GM12878 (cell line): ENCODE measurements around the gene PCDHB14. TPM values are rescaled to one million over a fixed set of nuclear protein-coding genes. Genes with fewer than 3 reads are reported as not detected.

Source experiments
- ATAC-seq: fragments of 200-7000 bp; cut with Tn5 transposase; 3 replicates; pipeline ENCODE4 v1.9.1; 2020; ENCODE audit warnings: mild to moderate bottlenecking, moderate library complexity
- BruUV-seq: library from RNA; stranded (reverse); fragments of 400-500 nt; replicated peaks from 2 replicates; lab custom pipeline; 2021; lab: Mats Ljungman, UMichigan
- CTCF ChIA-PET: fragments of 300-600 bp; sonication (Branson Sonifier 250); formaldehyde crosslinking; extraction: SDS; loops from one replicate; lab custom pipeline; 2021; ENCODE audit warnings: inconsistent platforms; lab: Yijun Ruan, JAX
- POLR2A ChIA-PET: fragments of 350-600 bp; formaldehyde crosslinking; extraction: SDS; loops from one replicate; lab custom pipeline; 2021; ENCODE audit warnings: inconsistent platforms; lab: Charles Lee
- RAD21 ChIA-PET: fragments of 300-600 bp; sonication (Branson Sonifier 250); formaldehyde crosslinking; loops from one replicate; lab custom pipeline; 2023; ENCODE audit warnings: antibody characterized with exemption; ENCODE audit not compliant: unreplicated experiment; lab: Charles Lee
- SMC1A ChIA-PET: fragments of 300-600 bp; sonication (Branson Sonifier 250); formaldehyde crosslinking; loops from one replicate; lab custom pipeline; 2023; ENCODE audit not compliant: unreplicated experiment, uncharacterized antibody; lab: Charles Lee
- DNase-seq: peaks from one replicate; pipeline ENCODE4 v3.0.0-alpha.2; 2011; ENCODE audit warnings: low read depth, low spot score
- FAIRE-seq: peaks from 3 replicates; lab custom pipeline; 2011; peaks lifted over from hg19 to GRCh38; lab: Jason Lieb, UNC
- H2AFZ ChIP-seq: 2 replicates; pipeline ENCODE4 v1.6.0; 2011; ENCODE audit warnings: low read depth, low read length, control low read depth; ENCODE audit not compliant: control insufficient read depth
- H3K27ac ChIP-seq: 2 replicates; pipeline ENCODE4 v1.5.1; 2011; ENCODE audit warnings: control low read depth; ENCODE audit not compliant: control insufficient read depth, insufficient read depth
- H3K27me3 ChIP-seq, 2 experiments: replicated peaks in 1 of 2; 2 replicates each; pipeline versions ENCODE4 v1.6.0 to v1.6.1; 2011; ENCODE audit warnings: low read length in 1 of 2; ENCODE audit not compliant: control insufficient read depth in 2 of 2, insufficient read depth in 2 of 2
- H3K36me3 ChIP-seq, 2 experiments: 2 replicates each; pipeline ENCODE4 v1.5.1; 2011; ENCODE audit warnings: low read length in 1 of 2; ENCODE audit not compliant: control insufficient read depth in 2 of 2, insufficient read depth in 2 of 2
- H3K4me1 ChIP-seq: 2 replicates; pipeline ENCODE4 v1.6.1; 2011; ENCODE audit warnings: mild to moderate bottlenecking, low read length, moderate library complexity, mixed read lengths; ENCODE audit not compliant: control insufficient read depth, insufficient read depth
- H3K4me2 ChIP-seq: 2 replicates; pipeline ENCODE4 v1.6.0; 2011; ENCODE audit warnings: control low read depth; ENCODE audit not compliant: control insufficient read depth, insufficient read depth
- H3K4me3 ChIP-seq: fragments of 200-600 bp; sonication (generic); 2 replicates; pipeline ENCODE4 v1.5.1; 2016
- H3K79me2 ChIP-seq: 2 replicates; pipeline ENCODE4 v1.6.0; 2011; ENCODE audit warnings: low read length; ENCODE audit not compliant: control insufficient read depth, insufficient read depth
- H3K9ac ChIP-seq: 2 replicates; pipeline ENCODE4 v1.8.0; 2011; ENCODE audit warnings: low read length, control low read depth, mixed read lengths; ENCODE audit not compliant: control insufficient read depth, insufficient read depth
- H3K9me3 ChIP-seq: replicated peaks from 3 replicates; pipeline ENCODE4 v1.5.1; 2011; ENCODE audit warnings: mild to moderate bottlenecking, low read length; ENCODE audit not compliant: control insufficient read depth, insufficient read depth
- H4K20me1 ChIP-seq: 2 replicates; pipeline ENCODE4 v1.6.0; 2011; ENCODE audit not compliant: control insufficient read depth, insufficient read depth
- CBX5 ChIP-seq: sonication (generic); IDR thresholded peaks from 2 replicates; pipeline ENCODE4 v1.6.1; 2016; ENCODE audit warnings: low read depth, moderate library complexity, mild to moderate bottlenecking, inconsistent platforms
- HDAC2 ChIP-seq: fragments of 200-600 bp; sonication (generic); IDR thresholded peaks from 2 replicates; pipeline ENCODE4 v1.6.1; 2017
- SREBF2 ChIP-seq: IDR thresholded peaks from 2 replicates; pipeline ENCODE4 v1.6.1; 2012; ENCODE audit warnings: mild to moderate bottlenecking, low read length
- ZNF274 ChIP-seq: IDR thresholded peaks from one replicate; pipeline ENCODE4 v1.8.0; 2011; ENCODE audit not compliant: insufficient read length, insufficient read depth
- WGBS: methylation state at CpG from one replicate; pipeline ENCODE4 v1.1.6; 2016; ENCODE audit warnings: low lambda C conversion rate; ENCODE audit not compliant: insufficient replicate concordance, insufficient coverage; ENCODE audit errors: missing lambda C conversion rate; 5-methylcytosine and 5-hydroxymethylcytosine counted together
- in situ Hi-C: fragments of 300-500 bp; cut with MboI; formaldehyde crosslinking; loops from 9 replicates; pipeline ENCODE4 v1.14.3; 2018; ENCODE audit warnings: mixed read lengths
- intact Hi-C: fragments of 100-400 bp; cut with micrococcal nuclease; formaldehyde crosslinking; loops from one replicate; pipeline ENCODE4 v1.14.2; 2022; ENCODE audit not compliant: unreplicated experiment
- polyA plus RNA-seq, 11 experiments: library from polyadenylated mRNA; depleted of rRNA in 4 of 11; unstranded in 6 of 11; stranded (reverse) in 5 of 11; fragments of >200 nt; fragmentation: Nextera tagmentation in 4 of 11; fragmentation: Illumina TruSeq in 1 of 11; extraction: Ambion mirVana in 4 of 11; extraction: Trizol in 1 of 11; gene quantifications; 1 replicate in 1 of 11; 2 replicates in 10 of 11; pipeline versions ENCODE4 v1.2.1 to v1.2.3, GENCODE V29; 2011 to 2016; ENCODE audit warnings: inconsistent platforms in 2 of 11, missing spikeins in 2 of 11, low read depth in 1 of 11
- total RNA-seq, 4 experiments: library from RNA; depleted of rRNA in 3 of 4; stranded (reverse); fragments of >200 nt in 3 of 4; fragmentation: Illumina TruSeq in 1 of 4; extraction: Trizol in 1 of 4; gene quantifications; 2 replicates each; pipeline versions ENCODE4 v1.2.1 to v1.2.3, GENCODE V29; 2013 to 2021
- TF ChIP-seq, protein P1 (sequence below), 3 experiments: IDR thresholded peaks in 2 of 3; conservative IDR thresholded peaks in 1 of 3; 2 replicates each; pipeline ENCODE4 v1.5.1; 2011; ENCODE audit warnings: low read depth in 3 of 3, low read length in 3 of 3, mild to moderate bottlenecking in 3 of 3, control low read depth in 2 of 3, moderate library complexity in 2 of 3, inconsistent platforms in 1 of 3, mixed read lengths in 1 of 3; ENCODE audit not compliant: control insufficient read depth in 2 of 3, insufficient read depth in 1 of 3; ENCODE audit errors: extremely low read depth in 1 of 3
- TF ChIP-seq, protein P2 (sequence below): IDR thresholded peaks from 2 replicates; pipeline ENCODE4 v1.6.1; 2012; ENCODE audit warnings: low read depth, low read length, improper control_type of control experiment

Gene PCDHB14
- total and polyA plus RNA-seq, 10 of the 15 experiments (the other 5 are each of a cell fraction or from before 2014, with no cell fraction given): not detected

DNA sequence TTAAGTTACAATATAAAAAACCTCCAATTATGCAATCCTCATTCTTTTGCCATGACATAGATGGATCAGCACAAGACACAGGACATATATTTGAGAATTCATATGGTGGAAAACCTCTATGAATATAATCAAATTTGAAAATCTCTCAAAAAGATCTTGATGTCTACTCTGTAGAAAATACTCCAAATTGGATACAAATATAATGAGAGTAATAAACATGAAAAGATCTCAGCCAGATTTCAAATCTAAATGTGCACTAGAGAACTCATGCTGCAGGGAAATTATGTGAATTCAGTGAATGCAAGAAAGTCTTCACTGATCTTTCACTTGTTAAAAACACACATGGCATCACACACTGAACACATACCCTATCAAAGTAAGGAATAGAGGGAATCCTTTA, 35.8 kb downstream of the PCDHB14 start:
- in situ Hi-C loops: no loop called here

DNA sequence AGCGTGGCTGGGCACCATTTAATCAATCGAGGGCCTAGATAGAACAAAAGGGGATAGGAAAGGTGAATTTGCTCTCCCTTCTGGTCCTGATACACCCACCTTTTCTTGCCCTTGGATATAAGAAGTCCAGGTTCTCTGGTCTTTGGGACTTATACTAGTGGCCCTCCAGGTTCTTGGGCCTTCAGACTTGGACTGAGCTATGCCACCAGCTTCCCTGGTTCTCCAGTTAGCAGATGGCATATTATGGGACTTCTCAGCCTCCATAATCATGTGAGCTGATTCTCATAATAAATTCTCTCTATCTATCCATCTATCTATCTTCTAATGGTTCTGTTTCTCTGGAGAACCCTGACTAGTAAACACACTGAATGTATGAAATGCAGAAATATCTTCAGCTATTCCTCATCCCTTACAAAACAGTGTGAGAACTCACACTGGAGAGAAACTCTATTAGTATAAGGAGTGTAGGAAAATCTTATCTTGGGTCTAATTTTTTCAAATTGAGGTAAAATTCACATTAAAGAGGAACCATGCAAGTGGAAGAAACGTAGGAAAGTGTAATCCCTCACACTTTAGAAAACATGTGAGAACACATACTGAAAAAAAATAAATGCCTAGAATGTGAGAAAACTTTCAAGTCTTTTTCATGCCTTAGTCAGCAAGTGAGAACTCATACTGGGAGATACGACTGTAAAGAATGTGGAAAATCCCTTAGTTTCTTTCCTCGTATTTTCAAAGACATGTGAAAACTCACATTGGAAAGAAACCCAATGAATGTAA, 37.5 kb downstream of the PCDHB14 start:
- ChIA-PET SMC1A (interaction anchor here (1.0 kb wide), 1 partner anchor 13 kb away, joined by 3 read pairs; no protein-coding TSS in a partner anchor), POLR2A (no interaction called here), RAD21 (no interaction called here), CTCF (interaction anchor here (1.7 kb wide), 1 partner anchor 59 kb away, joined by 5 read pairs; the partner anchor contains the start of gene TAF7)
- BruUV-seq: no TSS peak
- H3K4me2 ChIP-seq: no peak overlapping the region
- WGBS: 17% methylated on average over 5 of the region's 5 CpGs
- H3K27me3 ChIP-seq: no peaks in the 10 kb centered on the region
- no peak overlapping the region for H3K27ac ChIP-seq
- TF ChIP-seq HDAC2 (no peak), SREBF2 (no peak), CBX5 (peak; percentile 37; the same call in 1 of the 2 replicates), ZNF274 (peak; percentile 85)
- TF ChIP-seq, protein P1, sequence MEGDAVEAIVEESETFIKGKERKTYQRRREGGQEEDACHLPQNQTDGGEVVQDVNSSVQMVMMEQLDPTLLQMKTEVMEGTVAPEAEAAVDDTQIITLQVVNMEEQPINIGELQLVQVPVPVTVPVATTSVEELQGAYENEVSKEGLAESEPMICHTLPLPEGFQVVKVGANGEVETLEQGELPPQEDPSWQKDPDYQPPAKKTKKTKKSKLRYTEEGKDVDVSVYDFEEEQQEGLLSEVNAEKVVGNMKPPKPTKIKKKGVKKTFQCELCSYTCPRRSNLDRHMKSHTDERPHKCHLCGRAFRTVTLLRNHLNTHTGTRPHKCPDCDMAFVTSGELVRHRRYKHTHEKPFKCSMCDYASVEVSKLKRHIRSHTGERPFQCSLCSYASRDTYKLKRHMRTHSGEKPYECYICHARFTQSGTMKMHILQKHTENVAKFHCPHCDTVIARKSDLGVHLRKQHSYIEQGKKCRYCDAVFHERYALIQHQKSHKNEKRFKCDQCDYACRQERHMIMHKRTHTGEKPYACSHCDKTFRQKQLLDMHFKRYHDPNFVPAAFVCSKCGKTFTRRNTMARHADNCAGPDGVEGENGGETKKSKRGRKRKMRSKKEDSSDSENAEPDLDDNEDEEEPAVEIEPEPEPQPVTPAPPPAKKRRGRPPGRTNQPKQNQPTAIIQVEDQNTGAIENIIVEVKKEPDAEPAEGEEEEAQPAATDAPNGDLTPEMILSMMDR (IDR thresholded peaks at IDR 0.05 in 2 of 3, conservative IDR thresholded peaks at IDR 0.05 in 1 of 3; ENCODE audit: control insufficient read depth in 2 of 3, extremely low read depth in 1 of 3, insufficient read depth in 1 of 3, low read depth in 3 of 3, low read length in 3 of 3): no peak
- no peaks in the 10 kb centered on the region for H3K79me2 ChIP-seq
- no peak for DNase-seq
- in situ Hi-C loops (no loop called here), intact Hi-C loops (no loop called here)
- no peak overlapping the region for H3K9ac ChIP-seq
- H3K36me3 ChIP-seq: no peaks in the 10 kb centered on the region
- H3K4me3 ChIP-seq: no peak overlapping the region
- ATAC-seq: no peak
- no peaks in the 10 kb centered on the region for H4K20me1 ChIP-seq
- H3K9me3 ChIP-seq: peaks cover 4% of the 10 kb centered on the region
- H3K4me1 ChIP-seq: no peaks in the 10 kb centered on the region
- no peak for FAIRE-seq
- no peak overlapping the region for H2AFZ ChIP-seq

More for the DNA sequence above, 35.8 kb downstream of the PCDHB14 start:
- Histone ChIP-seq H3K4me2 (no peak overlapping the region), H3K27ac (no peak overlapping the region), H2AFZ (no peak overlapping the region), H3K79me2 (no peaks in the 10 kb centered on the region), H3K4me3 (no peak overlapping the region), H3K9me3 (peaks cover 4% of the 10 kb centered on the region), H3K27me3 (no peaks in the 10 kb centered on the region), H3K36me3 (no peaks in the 10 kb centered on the region), H4K20me1 (no peaks in the 10 kb centered on the region), H3K9ac (no peak overlapping the region), H3K4me1 (no peaks in the 10 kb centered on the region)
- ChIA-PET SMC1A (no interaction called here), RAD21 (no interaction called here), POLR2A (no interaction called here), CTCF (no interaction called here)
- FAIRE-seq (no peak), DNase-seq (no peak), ATAC-seq (no peak)
- intact Hi-C loops: no loop called here
- TF ChIP-seq, protein P2, sequence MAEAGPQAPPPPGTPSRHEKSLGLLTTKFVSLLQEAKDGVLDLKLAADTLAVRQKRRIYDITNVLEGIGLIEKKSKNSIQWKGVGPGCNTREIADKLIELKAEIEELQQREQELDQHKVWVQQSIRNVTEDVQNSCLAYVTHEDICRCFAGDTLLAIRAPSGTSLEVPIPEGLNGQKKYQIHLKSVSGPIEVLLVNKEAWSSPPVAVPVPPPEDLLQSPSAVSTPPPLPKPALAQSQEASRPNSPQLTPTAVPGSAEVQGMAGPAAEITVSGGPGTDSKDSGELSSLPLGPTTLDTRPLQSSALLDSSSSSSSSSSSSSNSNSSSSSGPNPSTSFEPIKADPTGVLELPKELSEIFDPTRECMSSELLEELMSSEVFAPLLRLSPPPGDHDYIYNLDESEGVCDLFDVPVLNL: no peak
- TF ChIP-seq ZNF274: peak; percentile 53
- no TSS peak for BruUV-seq
